Liver (tissue), 9 donors: ENCODE results near the gene AGER. TPM values are rescaled to one million over a fixed set of nuclear protein-coding genes. Genes with fewer than 3 reads are reported as not detected.

ENCODE experiments used
- DNase-seq: peaks from one replicate; pipeline ENCODE4 v3.0.0-alpha.2; 2017; ENCODE audit warnings: low spot score
- H3K27ac ChIP-seq, 2 donors: one replicate each; pipeline ENCODE4 v1.7.0; 2013; ENCODE audit warnings: inconsistent platforms in 2 of 2, low read length in 2 of 2, control low read depth in 1 of 2, low read depth in 1 of 2, mild to moderate bottlenecking in 1 of 2
- H3K27me3 ChIP-seq, 4 donors: one replicate each; pipeline versions ENCODE4 v1.6.1 to v1.7.0; 2013; ENCODE audit warnings: low read length in 3 of 4, inconsistent platforms in 1 of 4, mild to moderate bottlenecking in 1 of 4, moderate library complexity in 1 of 4; ENCODE audit not compliant: control insufficient read depth in 4 of 4, insufficient read depth in 4 of 4
- H3K36me3 ChIP-seq, 4 donors: one replicate each; pipeline versions ENCODE4 v1.6.1 to v1.7.0; 2013; ENCODE audit warnings: low read length in 3 of 4, mild to moderate bottlenecking in 3 of 4, low read depth in 1 of 4, moderate library complexity in 1 of 4; ENCODE audit not compliant: control insufficient read depth in 4 of 4, insufficient read depth in 3 of 4
- H3K4me1 ChIP-seq, 4 donors: one replicate each; pipeline versions ENCODE4 v1.6.1 to v1.7.0; 2013; ENCODE audit warnings: low read length in 3 of 4, mild to moderate bottlenecking in 3 of 4, moderate library complexity in 1 of 4; ENCODE audit not compliant: control insufficient read depth in 4 of 4, insufficient read depth in 4 of 4
- H3K4me3 ChIP-seq, 3 donors: one replicate each; pipeline versions ENCODE4 v1.6.1 to v1.7.0; 2013; ENCODE audit warnings: low read length in 3 of 3, control low read depth in 1 of 3, low read depth in 1 of 3, mild to moderate bottlenecking in 1 of 3
- H3K9ac ChIP-seq, 2 donors: one replicate each; pipeline ENCODE4 v1.7.0; 2013; ENCODE audit warnings: low read length in 2 of 2, mild to moderate bottlenecking in 2 of 2, moderate library complexity in 2 of 2, control low read depth in 1 of 2, low read depth in 1 of 2
- H3K9me3 ChIP-seq, 4 donors: one replicate each; pipeline versions ENCODE4 v1.6.1 to v1.7.0; 2013; ENCODE audit warnings: low read length in 3 of 4; ENCODE audit not compliant: control insufficient read depth in 4 of 4
- EGR1 ChIP-seq, 2 donors: IDR thresholded peaks; 2 replicates each; pipeline ENCODE4 v1.6.1; 2016 to 2018; ENCODE audit warnings: antibody characterized with exemption in 2 of 2, low read depth in 2 of 2
- FOXA1 ChIP-seq: IDR thresholded peaks from 2 replicates; pipeline ENCODE4 v1.6.1; 2016; ENCODE audit warnings: antibody characterized with exemption
- GABPA ChIP-seq, 2 donors: IDR thresholded peaks in 1 of 2; conservative IDR thresholded peaks in 1 of 2; 2 replicates each; pipeline ENCODE4 v1.6.1; 2016; ENCODE audit warnings: antibody characterized with exemption in 2 of 2, mild to moderate bottlenecking in 1 of 2, moderate library complexity in 1 of 2
- HNF4A ChIP-seq, 2 donors: conservative IDR thresholded peaks; 2 replicates each; pipeline ENCODE4 v1.6.1; 2016; ENCODE audit warnings: antibody characterized with exemption in 2 of 2, mild to moderate bottlenecking in 2 of 2
- JUND ChIP-seq, 2 donors: IDR thresholded peaks; 2 replicates each; pipeline ENCODE4 v1.6.1; 2016; ENCODE audit warnings: antibody characterized with exemption in 2 of 2
- NR2F2 ChIP-seq: IDR thresholded peaks from 2 replicates; pipeline ENCODE4 v1.6.1; 2016; ENCODE audit warnings: antibody characterized with exemption
- RAD21 ChIP-seq, 2 donors: IDR thresholded peaks; 2 replicates each; pipeline ENCODE4 v1.6.1; 2016; ENCODE audit warnings: antibody characterized with exemption in 2 of 2, mild to moderate bottlenecking in 2 of 2
- RXRA ChIP-seq, 2 donors: IDR thresholded peaks; 2 replicates each; pipeline ENCODE4 v1.6.1; 2017 to 2018; ENCODE audit warnings: antibody characterized with exemption in 2 of 2, mild to moderate bottlenecking in 1 of 2
- SP1 ChIP-seq: IDR thresholded peaks from 2 replicates; pipeline ENCODE4 v1.6.1; 2018; ENCODE audit warnings: antibody characterized with exemption, mild to moderate bottlenecking
- TAF1 ChIP-seq: conservative IDR thresholded peaks from 2 replicates; pipeline ENCODE4 v1.6.1; 2016; ENCODE audit warnings: antibody characterized with exemption, mild to moderate bottlenecking
- YY1 ChIP-seq: IDR thresholded peaks from 2 replicates; pipeline ENCODE4 v1.6.1; 2016; ENCODE audit warnings: antibody characterized with exemption, mild to moderate bottlenecking
- WGBS: extraction: QIAGEN DNeasy Blood & Tissue Kit; methylation state at CpG from one replicate; pipeline ENCODE4 v1.1.7; 2013; 5-methylcytosine and 5-hydroxymethylcytosine counted together
- polyA plus RNA-seq, 2 donors: library from polyadenylated mRNA; stranded (reverse) in 1 of 2; unstranded in 1 of 2; fragments of 200-250 nt in 1 of 2; fragments of >200 nt in 1 of 2; fragmentation: Nextera tagmentation in 1 of 2; extraction: Ambion mirVana in 1 of 2; gene quantifications; one replicate each; pipeline versions ENCODE4 v1.2.1 to v1.2.3, GENCODE V29; 2013 to 2015
- total RNA-seq, 2 donors: library from RNA; depleted of rRNA; stranded (reverse); fragments of >200 nt; gene quantifications; one replicate each; pipeline ENCODE4 v1.2.3, GENCODE V29; 2014
- TF ChIP-seq, protein P1 (sequence below): fragments of 150-350 bp; IDR thresholded peaks from 2 replicates; pipeline ENCODE4 v1.5.1; 2017; ENCODE audit warnings: improper control_type of control experiment, low read depth, low read length; ENCODE audit not compliant: missing input control
- TF ChIP-seq, protein P2 (sequence below): IDR thresholded peaks from 2 replicates; pipeline ENCODE4 v1.6.1; 2016; ENCODE audit warnings: antibody characterized with exemption
- TF ChIP-seq, protein P3 (sequence below): IDR thresholded peaks from 2 replicates; pipeline ENCODE4 v1.6.1; 2016; ENCODE audit warnings: antibody characterized with exemption
- TF ChIP-seq, protein P4 (sequence below): IDR thresholded peaks from 2 replicates; pipeline ENCODE4 v1.6.1; 2016; ENCODE audit warnings: antibody characterized with exemption, mild to moderate bottlenecking
- donor health status: healthy.
- donor health status: healthy.
- donor health status: healthy.
- donor health status: healthy.
- donor health status: healthy.

The AGER gene
- total and polyA plus RNA-seq, 4 donors = 0.47 to 0.92 (median 0.83) TPM

DNA sequence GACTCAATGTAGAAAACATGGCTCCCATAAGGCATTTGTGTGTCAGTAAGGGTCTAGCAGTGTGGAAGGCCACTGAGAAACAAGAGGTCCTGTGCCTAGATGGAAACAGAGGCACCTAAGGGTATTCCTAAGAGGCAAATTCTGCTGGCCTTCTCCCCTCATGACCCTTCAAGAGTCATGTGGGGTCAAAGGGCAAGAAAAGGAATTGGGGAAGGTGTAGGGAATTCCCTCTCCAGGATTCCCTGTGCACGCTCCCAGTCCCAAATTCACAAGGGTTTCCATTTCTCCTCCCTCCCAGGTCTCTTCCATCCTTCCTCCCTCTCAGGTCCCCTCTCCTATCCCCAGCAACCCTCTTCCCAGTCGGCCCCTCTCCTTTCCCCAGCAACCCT, 8.7 kb downstream of the AGER start (continued):
- TF ChIP-seq, protein P1, sequence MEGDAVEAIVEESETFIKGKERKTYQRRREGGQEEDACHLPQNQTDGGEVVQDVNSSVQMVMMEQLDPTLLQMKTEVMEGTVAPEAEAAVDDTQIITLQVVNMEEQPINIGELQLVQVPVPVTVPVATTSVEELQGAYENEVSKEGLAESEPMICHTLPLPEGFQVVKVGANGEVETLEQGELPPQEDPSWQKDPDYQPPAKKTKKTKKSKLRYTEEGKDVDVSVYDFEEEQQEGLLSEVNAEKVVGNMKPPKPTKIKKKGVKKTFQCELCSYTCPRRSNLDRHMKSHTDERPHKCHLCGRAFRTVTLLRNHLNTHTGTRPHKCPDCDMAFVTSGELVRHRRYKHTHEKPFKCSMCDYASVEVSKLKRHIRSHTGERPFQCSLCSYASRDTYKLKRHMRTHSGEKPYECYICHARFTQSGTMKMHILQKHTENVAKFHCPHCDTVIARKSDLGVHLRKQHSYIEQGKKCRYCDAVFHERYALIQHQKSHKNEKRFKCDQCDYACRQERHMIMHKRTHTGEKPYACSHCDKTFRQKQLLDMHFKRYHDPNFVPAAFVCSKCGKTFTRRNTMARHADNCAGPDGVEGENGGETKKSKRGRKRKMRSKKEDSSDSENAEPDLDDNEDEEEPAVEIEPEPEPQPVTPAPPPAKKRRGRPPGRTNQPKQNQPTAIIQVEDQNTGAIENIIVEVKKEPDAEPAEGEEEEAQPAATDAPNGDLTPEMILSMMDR = no peak
- TF ChIP-seq EGR1 (IDR thresholded peaks at IDR 0.05; ENCODE audit: low read depth in 2 of 2) (no peak), YY1 (no peak), FOXA1 (no peak), HNF4A (conservative IDR thresholded peaks at IDR 0.05) (no peak), RAD21 (IDR thresholded peaks at IDR 0.05) (no peak), TAF1 (no peak)

DNA sequence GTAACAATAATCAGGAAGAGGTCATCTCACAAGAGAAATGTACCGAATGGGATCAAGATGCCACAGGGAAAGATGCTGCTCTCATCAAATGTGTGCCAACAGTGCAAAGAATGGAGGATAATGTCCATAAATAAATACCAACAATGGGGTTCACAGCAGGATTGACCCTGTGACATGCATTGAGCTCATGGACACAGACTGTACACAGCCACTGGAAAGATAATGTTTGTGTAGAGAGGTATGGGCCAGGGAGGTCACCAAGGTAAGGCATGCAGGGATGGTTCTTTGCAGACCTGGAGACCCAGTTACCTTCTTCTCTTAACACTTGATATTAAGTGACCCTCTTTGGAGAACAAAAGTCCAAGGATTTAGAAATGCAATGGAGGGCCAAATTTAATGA, 9.6 kb downstream of the AGER start:
- no peak overlapping the region for H3K4me3 ChIP-seq
- H3K36me3 ChIP-seq = peaks cover 3 to 18% (median 5%) of the 10 kb centered on the region in 4 donors
- 92% methylated on average over 1 of the region's 1 CpG for WGBS
- H3K4me1 ChIP-seq = peaks cover 0 to 44% (median 37%) of the 10 kb centered on the region in 4 donors
- no peak for TF ChIP-seq NR2F2
- no peak for TF ChIP-seq SP1
- no peak for TF ChIP-seq RAD21 (IDR thresholded peaks at IDR 0.05)
- no peaks in the 10 kb centered on the region for H3K9me3 ChIP-seq
- DNase-seq = no peak
- no peak overlapping the region for H3K9ac ChIP-seq
- H3K27ac ChIP-seq = no peak overlapping the region
- H3K27me3 ChIP-seq = no peaks in the 10 kb centered on the region

DNA sequence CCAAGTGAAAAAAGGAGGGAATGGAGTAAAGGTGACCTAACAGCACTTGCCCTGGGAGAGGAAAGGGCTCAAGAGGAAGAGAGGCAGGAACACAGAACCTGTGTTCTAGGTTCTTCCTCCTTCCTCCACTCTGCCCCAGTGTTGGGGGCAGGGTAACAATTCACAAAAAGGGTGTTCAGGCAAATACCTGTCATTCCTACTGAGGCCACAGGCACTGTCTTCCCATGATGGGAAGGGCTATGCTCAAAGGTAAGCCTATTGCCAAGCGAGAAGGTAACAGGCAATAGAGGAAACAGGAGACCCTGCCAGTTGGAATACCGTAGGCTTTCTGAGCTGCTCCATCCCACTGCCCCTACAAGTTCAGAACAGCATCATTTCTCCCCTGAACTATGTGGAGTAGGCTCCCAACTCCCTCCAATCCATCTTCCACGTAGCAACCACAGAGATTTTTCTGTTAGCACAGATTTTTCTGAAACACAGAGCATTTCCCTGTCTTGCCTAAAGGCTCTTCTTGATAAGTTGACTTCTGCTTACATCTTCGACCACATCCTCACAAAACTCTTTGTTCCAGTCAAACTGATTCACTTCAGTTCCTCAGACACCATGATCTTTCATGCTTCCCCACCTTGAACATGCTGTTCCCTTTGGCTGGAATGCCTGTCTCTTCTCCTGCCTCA, 10.9 kb downstream of the AGER start:
- Histone ChIP-seq H3K9me3 (no peaks in the 10 kb centered on the region), H3K27ac (no peak overlapping the region), H3K36me3 (peaks cover 5 to 20% (median 6%) of the 10 kb centered on the region in 4 donors), H3K4me3 (no peak overlapping the region), H3K27me3 (no peaks in the 10 kb centered on the region), H3K9ac (no peak overlapping the region), H3K4me1 (peaks cover 0 to 36% (median 29%) of the 10 kb centered on the region in 4 donors)
- 85% methylated on average over 4 of the region's 4 CpGs for WGBS
- no peak for TF ChIP-seq SP1
- TF ChIP-seq JUND (IDR thresholded peaks at IDR 0.05) = no peak
- TF ChIP-seq FOXA1 = no peak
- TF ChIP-seq GABPA (IDR thresholded peaks at IDR 0.05 in 1 of 2, conservative IDR thresholded peaks at IDR 0.05 in 1 of 2) = no peak
- TF ChIP-seq, protein P2, sequence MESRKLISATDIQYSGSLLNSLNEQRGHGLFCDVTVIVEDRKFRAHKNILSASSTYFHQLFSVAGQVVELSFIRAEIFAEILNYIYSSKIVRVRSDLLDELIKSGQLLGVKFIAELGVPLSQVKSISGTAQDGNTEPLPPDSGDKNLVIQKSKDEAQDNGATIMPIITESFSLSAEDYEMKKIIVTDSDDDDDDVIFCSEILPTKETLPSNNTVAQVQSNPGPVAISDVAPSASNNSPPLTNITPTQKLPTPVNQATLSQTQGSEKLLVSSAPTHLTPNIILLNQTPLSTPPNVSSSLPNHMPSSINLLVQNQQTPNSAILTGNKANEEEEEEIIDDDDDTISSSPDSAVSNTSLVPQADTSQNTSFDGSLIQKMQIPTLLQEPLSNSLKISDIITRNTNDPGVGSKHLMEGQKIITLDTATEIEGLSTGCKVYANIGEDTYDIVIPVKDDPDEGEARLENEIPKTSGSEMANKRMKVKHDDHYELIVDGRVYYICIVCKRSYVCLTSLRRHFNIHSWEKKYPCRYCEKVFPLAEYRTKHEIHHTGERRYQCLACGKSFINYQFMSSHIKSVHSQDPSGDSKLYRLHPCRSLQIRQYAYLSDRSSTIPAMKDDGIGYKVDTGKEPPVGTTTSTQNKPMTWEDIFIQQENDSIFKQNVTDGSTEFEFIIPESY = no peak
- TF ChIP-seq TAF1 = no peak
- DNase-seq = no peak

DNA sequence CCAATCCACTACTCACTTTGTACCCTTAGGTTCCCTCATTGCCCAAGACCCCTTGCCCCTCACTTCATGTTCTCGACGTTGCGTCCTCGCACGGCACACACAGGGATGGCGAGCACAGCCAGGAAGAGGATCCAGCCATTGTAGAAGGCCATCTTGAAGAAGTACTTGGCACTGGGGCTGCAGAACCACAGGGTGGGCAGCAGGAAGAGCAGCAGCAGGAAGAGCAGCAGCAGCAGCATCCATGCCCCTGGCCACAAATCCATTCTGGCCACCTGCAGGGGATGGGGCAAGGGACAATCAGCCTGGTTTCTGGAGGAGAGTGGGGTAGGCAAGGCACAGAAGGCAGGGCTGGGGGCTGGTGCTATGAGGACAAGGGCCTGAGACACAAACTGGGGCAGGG, 12.8 kb downstream of the AGER start:
- DNase-seq = no peak
- Histone ChIP-seq H3K4me1 (peaks cover 0 to 22% (median 16%) of the 10 kb centered on the region in 4 donors), H3K27me3 (no peaks in the 10 kb centered on the region), H3K27ac (no peak overlapping the region), H3K36me3 (peaks cover 5 to 29% (median 11%) of the 10 kb centered on the region in 4 donors), H3K4me3 (no peak overlapping the region), H3K9me3 (no peaks in the 10 kb centered on the region), H3K9ac (no peak overlapping the region)
- 96% methylated on average over 6 of the region's 6 CpGs for WGBS
- TF ChIP-seq TAF1 = no peak
- TF ChIP-seq SP1 = no peak
- TF ChIP-seq EGR1 (IDR thresholded peaks at IDR 0.05; ENCODE audit: low read depth in 2 of 2) = no peak
- TF ChIP-seq YY1 = no peak
- TF ChIP-seq, protein P3, sequence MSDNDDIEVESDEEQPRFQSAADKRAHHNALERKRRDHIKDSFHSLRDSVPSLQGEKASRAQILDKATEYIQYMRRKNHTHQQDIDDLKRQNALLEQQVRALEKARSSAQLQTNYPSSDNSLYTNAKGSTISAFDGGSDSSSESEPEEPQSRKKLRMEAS = no peak
- TF ChIP-seq, protein P4, sequence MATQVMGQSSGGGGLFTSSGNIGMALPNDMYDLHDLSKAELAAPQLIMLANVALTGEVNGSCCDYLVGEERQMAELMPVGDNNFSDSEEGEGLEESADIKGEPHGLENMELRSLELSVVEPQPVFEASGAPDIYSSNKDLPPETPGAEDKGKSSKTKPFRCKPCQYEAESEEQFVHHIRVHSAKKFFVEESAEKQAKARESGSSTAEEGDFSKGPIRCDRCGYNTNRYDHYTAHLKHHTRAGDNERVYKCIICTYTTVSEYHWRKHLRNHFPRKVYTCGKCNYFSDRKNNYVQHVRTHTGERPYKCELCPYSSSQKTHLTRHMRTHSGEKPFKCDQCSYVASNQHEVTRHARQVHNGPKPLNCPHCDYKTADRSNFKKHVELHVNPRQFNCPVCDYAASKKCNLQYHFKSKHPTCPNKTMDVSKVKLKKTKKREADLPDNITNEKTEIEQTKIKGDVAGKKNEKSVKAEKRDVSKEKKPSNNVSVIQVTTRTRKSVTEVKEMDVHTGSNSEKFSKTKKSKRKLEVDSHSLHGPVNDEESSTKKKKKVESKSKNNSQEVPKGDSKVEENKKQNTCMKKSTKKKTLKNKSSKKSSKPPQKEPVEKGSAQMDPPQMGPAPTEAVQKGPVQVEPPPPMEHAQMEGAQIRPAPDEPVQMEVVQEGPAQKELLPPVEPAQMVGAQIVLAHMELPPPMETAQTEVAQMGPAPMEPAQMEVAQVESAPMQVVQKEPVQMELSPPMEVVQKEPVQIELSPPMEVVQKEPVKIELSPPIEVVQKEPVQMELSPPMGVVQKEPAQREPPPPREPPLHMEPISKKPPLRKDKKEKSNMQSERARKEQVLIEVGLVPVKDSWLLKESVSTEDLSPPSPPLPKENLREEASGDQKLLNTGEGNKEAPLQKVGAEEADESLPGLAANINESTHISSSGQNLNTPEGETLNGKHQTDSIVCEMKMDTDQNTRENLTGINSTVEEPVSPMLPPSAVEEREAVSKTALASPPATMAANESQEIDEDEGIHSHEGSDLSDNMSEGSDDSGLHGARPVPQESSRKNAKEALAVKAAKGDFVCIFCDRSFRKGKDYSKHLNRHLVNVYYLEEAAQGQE = no peak
- TF ChIP-seq HNF4A (conservative IDR thresholded peaks at IDR 0.05) = no peak
- no peak for TF ChIP-seq RXRA (IDR thresholded peaks at IDR 0.05)
- TF ChIP-seq, protein P2 = no peak
